Tibial nerve (tissue), 4 donors: ENCODE results near the gene SLC35B2. TPM values are rescaled to one million over a fixed set of nuclear protein-coding genes. Genes with fewer than 3 reads are reported as not detected.

Source experiments
- DNase-seq, 2 donors: peaks; one replicate each; pipeline ENCODE4 v3.0.0-alpha.2; 2019; ENCODE audit warnings: low spot score in 2 of 2
- H3K27ac ChIP-seq, 4 donors: fragments of 200-600 bp; sonication (generic) in 3 of 4; one replicate each; pipeline ENCODE4 v1.5.1; 2017 to 2019; ENCODE audit warnings: mild to moderate bottlenecking in 1 of 4
- H3K27me3 ChIP-seq, 2 donors: fragments of 200-600 bp; sonication (generic) in 1 of 2; one replicate each; pipeline versions ENCODE4 v1.5.1 to v1.6.0; 2017 to 2019
- H3K36me3 ChIP-seq, 3 donors: fragments of 200-600 bp; sonication (generic); one replicate each; pipeline ENCODE4 v1.5.1; 2018 to 2019
- H3K4me1 ChIP-seq, 4 donors: fragments of 200-600 bp; sonication (generic) in 3 of 4; one replicate each; pipeline ENCODE4 v1.5.1; 2017 to 2019
- H3K4me3 ChIP-seq, 4 donors: fragments of 200-600 bp; sonication (generic) in 3 of 4; one replicate each; pipeline ENCODE4 v1.5.1; 2017 to 2019; ENCODE audit warnings: mild to moderate bottlenecking in 1 of 4, moderate library complexity in 1 of 4
- H3K9me3 ChIP-seq, 4 donors: fragments of 200-600 bp; sonication (generic) in 3 of 4; one replicate each; pipeline ENCODE4 v1.5.1; 2017 to 2019
- EP300 ChIP-seq, 2 donors: sonication (generic); formaldehyde crosslinking; IDR thresholded peaks; one replicate each; pipeline ENCODE4 v1.6.1; 2017; ENCODE audit warnings: antibody characterized with exemption in 2 of 2, mild to moderate bottlenecking in 1 of 2
- POLR2A ChIP-seq, 2 donors: fragments of 450-650 bp; IDR thresholded peaks; one replicate each; pipeline ENCODE4 v1.6.1; 2017; ENCODE audit warnings: antibody characterized with exemption in 2 of 2, mild to moderate bottlenecking in 2 of 2, moderate library complexity in 2 of 2
- WGBS, 2 donors: methylation state at CpG; one replicate each; pipeline ENCODE4 v1.1.5; 2018; 5-methylcytosine and 5-hydroxymethylcytosine counted together
- total RNA-seq, 4 donors: library from RNA; depleted of rRNA; stranded (reverse); fragments of >200 nt; gene quantifications; one replicate each; pipeline ENCODE4 v1.1.0, GENCODE V29; 2016
- TF ChIP-seq, protein P1 (sequence below), 5 experiments: fragments of 200-600 bp in 3 of 5; fragments of 450-650 bp in 2 of 5; sonication (generic) in 3 of 5; IDR thresholded peaks; one replicate each; pipeline ENCODE4 v1.5.1; 2016 to 2019; ENCODE audit warnings: antibody characterized with exemption in 5 of 5, mild to moderate bottlenecking in 3 of 5, moderate library complexity in 2 of 5

The SLC35B2 gene
- total RNA-seq, 4 donors from 2014 or later: 28.0 to 34.1 (median 33.1) TPM

DNA sequence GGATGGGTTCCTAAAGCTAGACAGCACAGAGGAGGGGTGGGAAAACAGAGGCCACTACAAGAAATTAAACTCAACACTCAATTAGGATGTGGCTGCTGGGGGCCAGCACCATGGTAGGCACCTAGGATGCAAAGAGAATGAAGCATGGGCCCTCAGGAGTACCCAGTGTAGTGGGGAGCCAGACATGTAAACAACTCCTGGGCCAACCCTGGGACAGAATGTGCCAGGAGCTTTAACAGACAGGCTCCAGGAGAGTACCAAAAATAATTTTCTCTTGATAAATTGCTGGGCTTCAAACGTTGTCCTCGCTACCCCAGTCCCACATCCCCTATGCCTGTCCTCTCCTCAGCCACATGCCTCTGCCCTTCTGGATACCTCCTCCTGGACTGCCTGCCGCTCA is 14.6 kb upstream of the SLC35B2 start:
- no peak for DNase-seq
- no peak overlapping the region for H3K4me3 ChIP-seq
- H3K36me3 ChIP-seq: no peaks in the 10 kb centered on the region
- H3K27ac ChIP-seq: no peak overlapping the region
- TF ChIP-seq POLR2A (IDR thresholded peaks at IDR 0.05) (no peak), EP300 (IDR thresholded peaks at IDR 0.05) (no peak)
- TF ChIP-seq, protein P1, sequence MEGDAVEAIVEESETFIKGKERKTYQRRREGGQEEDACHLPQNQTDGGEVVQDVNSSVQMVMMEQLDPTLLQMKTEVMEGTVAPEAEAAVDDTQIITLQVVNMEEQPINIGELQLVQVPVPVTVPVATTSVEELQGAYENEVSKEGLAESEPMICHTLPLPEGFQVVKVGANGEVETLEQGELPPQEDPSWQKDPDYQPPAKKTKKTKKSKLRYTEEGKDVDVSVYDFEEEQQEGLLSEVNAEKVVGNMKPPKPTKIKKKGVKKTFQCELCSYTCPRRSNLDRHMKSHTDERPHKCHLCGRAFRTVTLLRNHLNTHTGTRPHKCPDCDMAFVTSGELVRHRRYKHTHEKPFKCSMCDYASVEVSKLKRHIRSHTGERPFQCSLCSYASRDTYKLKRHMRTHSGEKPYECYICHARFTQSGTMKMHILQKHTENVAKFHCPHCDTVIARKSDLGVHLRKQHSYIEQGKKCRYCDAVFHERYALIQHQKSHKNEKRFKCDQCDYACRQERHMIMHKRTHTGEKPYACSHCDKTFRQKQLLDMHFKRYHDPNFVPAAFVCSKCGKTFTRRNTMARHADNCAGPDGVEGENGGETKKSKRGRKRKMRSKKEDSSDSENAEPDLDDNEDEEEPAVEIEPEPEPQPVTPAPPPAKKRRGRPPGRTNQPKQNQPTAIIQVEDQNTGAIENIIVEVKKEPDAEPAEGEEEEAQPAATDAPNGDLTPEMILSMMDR (IDR thresholded peaks at IDR 0.05): no peak
- H3K9me3 ChIP-seq: no peaks in the 10 kb centered on the region
- peaks cover 0 to 85% of the 10 kb centered on the region in 2 donors for H3K27me3 ChIP-seq
- H3K4me1 ChIP-seq: peaks cover 0 to 27% (median 5%) of the 10 kb centered on the region in 4 donors
- WGBS, 2 donors: 57 to 61% methylated on average over 3 of the region's 3 CpGs

DNA sequence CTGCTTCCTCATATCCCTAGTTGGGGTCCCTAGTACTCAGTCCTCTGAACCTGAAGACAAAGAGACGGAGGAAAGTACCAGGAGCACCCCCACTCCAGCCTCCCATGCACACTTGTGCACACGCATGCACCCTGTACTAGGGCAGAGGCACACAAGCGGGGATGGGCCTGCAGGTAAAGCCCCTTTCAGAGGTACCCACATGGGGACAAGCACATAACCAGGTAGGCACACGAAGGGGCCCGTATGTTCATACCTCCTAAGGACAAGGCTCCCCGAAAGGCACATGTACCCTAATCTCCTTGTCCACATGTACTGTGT is 14.0 kb upstream of the SLC35B2 start:
- Histone ChIP-seq H3K4me3 (no peak overlapping the region), H3K27ac (no peak overlapping the region), H3K4me1 (peaks cover 0 to 25% (median 5%) of the 10 kb centered on the region in 4 donors), H3K9me3 (no peaks in the 10 kb centered on the region), H3K36me3 (no peaks in the 10 kb centered on the region), H3K27me3 (peaks cover 0 to 79% of the 10 kb centered on the region in 2 donors)
- 68 to 77% methylated on average over 5 to 6 of the region's 6 CpGs for WGBS, 2 donors
- TF ChIP-seq, protein P1 (IDR thresholded peaks at IDR 0.05): no peak
- DNase-seq: no peak

DNA sequence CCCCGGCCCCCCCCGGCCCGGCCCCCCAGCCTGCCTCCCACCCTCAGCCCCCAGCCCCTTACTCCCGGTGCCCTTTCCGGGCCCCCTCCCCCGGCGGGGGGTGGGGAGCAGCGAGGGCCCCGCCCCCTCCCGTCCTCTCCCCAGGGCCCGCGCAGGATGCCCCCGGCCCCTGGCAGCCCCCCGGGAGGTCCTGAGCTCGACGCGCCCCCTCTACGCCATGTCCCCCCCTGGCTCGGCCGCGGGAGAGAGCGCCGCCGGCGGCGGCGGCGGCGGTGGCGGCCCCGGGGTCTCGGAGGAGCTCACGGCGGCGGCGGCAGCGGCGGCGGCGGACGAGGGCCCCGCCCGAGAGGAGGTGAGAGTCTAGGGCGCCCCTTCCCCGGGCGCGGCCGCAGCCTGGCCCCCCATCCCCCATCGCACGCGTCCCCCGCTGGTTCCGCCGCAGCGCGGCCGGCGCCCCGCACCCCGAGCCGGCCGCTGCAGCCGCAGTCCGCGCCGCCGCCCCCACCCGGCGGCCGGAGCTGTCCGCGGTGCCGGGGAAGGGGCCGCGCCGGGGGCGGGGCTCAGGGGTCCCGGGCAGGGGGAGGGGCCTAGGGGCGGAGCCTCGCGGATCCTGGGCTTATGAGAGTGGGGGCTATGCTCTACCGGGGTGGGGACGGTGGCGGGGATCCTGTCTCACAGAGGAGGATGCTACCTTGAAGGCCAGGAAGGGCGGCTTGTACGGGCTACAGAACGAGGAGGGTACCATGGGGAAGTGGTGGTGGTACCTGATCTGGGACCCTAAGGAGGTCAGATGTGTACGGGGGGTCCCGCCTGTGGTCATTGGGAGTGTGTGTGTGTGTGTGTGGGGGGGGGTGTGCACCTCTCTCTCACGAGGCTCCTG is 13.4 kb upstream of the SLC35B2 start:
- Histone ChIP-seq H3K27me3 (peaks cover 0 to 76% of the 10 kb centered on the region in 2 donors), H3K4me1 (peaks cover 0 to 22% (median 2%) of the 10 kb centered on the region in 4 donors), H3K4me3 (peak overlapping the region in 3 of 4 donors; percentile 16 to 49 (median 29)), H3K9me3 (no peaks in the 10 kb centered on the region), H3K27ac (no peak overlapping the region), H3K36me3 (no peaks in the 10 kb centered on the region)
- DNase-seq: no peak
- WGBS, 2 donors: 3 to 6% methylated on average over 11 to 22 of the region's 90 CpGs
- TF ChIP-seq EP300 (IDR thresholded peaks at IDR 0.05) (no peak), POLR2A (IDR thresholded peaks at IDR 0.05) (no peak)
- TF ChIP-seq, protein P1 (IDR thresholded peaks at IDR 0.05): no peak

DNA sequence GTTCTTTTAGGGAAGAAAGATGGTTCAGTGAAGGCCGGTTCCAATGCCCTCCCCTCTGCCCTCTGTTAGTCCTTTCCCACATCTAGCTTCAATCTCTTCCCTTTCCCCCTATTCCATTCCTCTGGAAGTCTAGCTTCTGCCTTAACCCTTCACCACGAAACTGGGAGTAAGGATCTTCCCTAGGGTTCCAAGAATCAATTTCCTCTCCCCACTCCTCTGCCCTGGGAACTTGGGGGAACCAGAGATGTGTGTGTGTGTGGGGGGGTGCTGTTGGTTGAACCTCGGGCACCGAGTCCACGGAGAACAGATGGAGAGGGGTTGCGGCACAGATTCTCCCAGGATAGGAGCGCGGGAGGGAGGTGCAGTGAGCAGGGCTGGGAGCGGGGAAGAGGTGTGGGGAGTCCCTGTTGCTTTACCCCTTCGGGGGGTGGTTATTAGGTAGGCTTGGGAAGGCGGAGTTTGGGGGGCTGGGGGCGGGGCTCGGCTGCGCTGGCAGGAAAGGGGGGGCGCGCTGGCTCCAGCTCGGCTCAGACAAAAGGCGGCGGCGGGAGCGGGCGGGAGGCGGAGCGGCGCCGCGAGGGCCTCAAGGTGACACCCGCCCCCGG is 12.7 kb upstream of the SLC35B2 start, which contains the start of gene TMEM151B:
TSS of gene TMEM151B (plus strand) at position 530 of the 605 bp plus-strand sequence. CDS start 293 bp downstream, outside the sequence.
- DNase-seq: no peak
- TF ChIP-seq POLR2A (IDR thresholded peaks at IDR 0.05): no peak
- TF ChIP-seq, protein P1 (IDR thresholded peaks at IDR 0.05): no peak
- no peak for TF ChIP-seq EP300 (IDR thresholded peaks at IDR 0.05)
- H3K4me1 ChIP-seq: peaks cover 0 to 19% (median 0%) of the 10 kb centered on the region in 4 donors
- peak within 1 kb of the TSS in 3 of 4 donors; percentile 16 to 49 (median 29) for H3K4me3 ChIP-seq
- WGBS, 2 donors: 18 to 31% methylated on average over 10 to 26 of the region's 29 CpGs
- H3K36me3 ChIP-seq: no peaks in the 10 kb centered on the region
- H3K27me3 ChIP-seq: peaks cover 0 to 68% of the 10 kb centered on the region in 2 donors
- H3K9me3 ChIP-seq: no peaks in the 10 kb centered on the region
- no peak within 1 kb of the TSS for H3K27ac ChIP-seq
